Common myeloid progenitor, CD34-positive (primary cell): ENCODE results near the gene RPL39L.

ENCODE experiments used
- CTCF ChIA-PET: fragments of 350-600 bp; sonication (Branson Sonifier 250); formaldehyde crosslinking; loops from one replicate; lab custom pipeline; 2021; ENCODE audit warnings: antibody characterized with exemption; lab: Charles Lee
- POLR2A ChIA-PET: fragments of 350-600 bp; sonication (Branson Sonifier 250); formaldehyde crosslinking; loops from one replicate; lab custom pipeline; 2021; ENCODE audit warnings: antibody characterized with exemption; lab: Charles Lee
- DNase-seq, 3 donors: peaks; one replicate each; pipeline versions ENCODE4 v3.0.0 to v3.0.0-alpha.2; 2013
- H3K27ac ChIP-seq, 2 experiments: 1 replicate in 1 of 2; 2 replicates in 1 of 2; pipeline ENCODE4 v1.7.0; 2013; ENCODE audit warnings: inconsistent platforms in 2 of 2, low read length in 2 of 2, mild to moderate bottlenecking in 2 of 2, low read depth in 1 of 2, moderate library complexity in 1 of 2; ENCODE audit not compliant: severe bottlenecking in 2 of 2, insufficient read depth in 1 of 2, poor library complexity in 1 of 2
- H3K27me3 ChIP-seq, 5 experiments: replicated peaks in 2 of 5; 1 replicate in 3 of 5; 2 replicates in 2 of 5; pipeline versions ENCODE4 v1.6.1 to v1.7.0; 2013; ENCODE audit warnings: low read length in 4 of 5, mild to moderate bottlenecking in 2 of 5, moderate library complexity in 2 of 5, inconsistent platforms in 1 of 5; ENCODE audit not compliant: insufficient read depth in 5 of 5, control insufficient read depth in 4 of 5
- H3K36me3 ChIP-seq, 4 experiments: 1 replicate in 2 of 4; 2 replicates in 2 of 4; pipeline versions ENCODE4 v1.6.1 to v1.7.0; 2013; ENCODE audit warnings: low read length in 3 of 4, control low read depth in 1 of 4, mild to moderate bottlenecking in 1 of 4; ENCODE audit not compliant: control insufficient read depth in 4 of 4, insufficient read depth in 4 of 4
- H3K4me1 ChIP-seq, 4 experiments: 1 replicate in 3 of 4; 2 replicates in 1 of 4; pipeline versions ENCODE4 v1.6.1 to v1.7.1; 2013; ENCODE audit warnings: low read length in 3 of 4, mild to moderate bottlenecking in 3 of 4, control low read depth in 1 of 4, inconsistent platforms in 1 of 4, moderate library complexity in 1 of 4; ENCODE audit not compliant: control insufficient read depth in 4 of 4, insufficient read depth in 4 of 4; ENCODE audit errors: control extremely low read depth in 1 of 4
- H3K4me3 ChIP-seq, 7 experiments: 1 replicate in 4 of 7; 2 replicates in 3 of 7; pipeline versions ENCODE4 v1.5.1 to v1.7.0; 2013; ENCODE audit warnings: mild to moderate bottlenecking in 7 of 7, low read length in 6 of 7, moderate library complexity in 6 of 7, inconsistent platforms in 2 of 7, low read depth in 2 of 7, control low read depth in 1 of 7; ENCODE audit not compliant: insufficient read depth in 4 of 7, control insufficient read depth in 1 of 7; ENCODE audit errors: extremely low read depth in 1 of 7
- H3K9me3 ChIP-seq, 5 experiments: 1 replicate in 4 of 5; 2 replicates in 1 of 5; pipeline versions ENCODE4 v1.6.1 to v1.7.1; 2013; ENCODE audit warnings: low read length in 4 of 5, mild to moderate bottlenecking in 2 of 5, inconsistent platforms in 1 of 5, low read depth in 1 of 5, moderate library complexity in 1 of 5; ENCODE audit not compliant: control insufficient read depth in 4 of 5, insufficient read depth in 2 of 5; ENCODE audit errors: control extremely low read depth in 1 of 5
- WGBS: methylation state at CpG from one replicate; pipeline ENCODE4 v1.1.5; 2013; ENCODE audit not compliant: insufficient coverage; 5-methylcytosine and 5-hydroxymethylcytosine counted together

Gene RPL39L

DNA sequence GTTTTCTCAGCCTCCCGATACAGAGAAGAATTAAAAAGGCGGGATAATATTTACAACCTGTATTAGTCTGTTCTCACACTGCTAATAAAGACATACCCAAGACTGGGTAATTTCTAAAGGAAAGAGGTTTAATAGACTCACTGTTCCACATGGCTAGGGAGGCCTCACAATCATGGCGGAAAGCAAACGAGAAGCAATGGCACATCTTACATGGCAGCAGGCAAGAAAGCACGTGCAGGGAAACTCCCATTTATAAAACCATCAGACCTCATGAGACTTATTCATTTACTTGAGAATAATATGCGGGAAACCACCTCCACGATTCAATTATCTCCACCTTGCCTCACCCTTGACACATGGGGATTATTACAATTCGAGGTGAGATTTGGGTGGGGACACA lies 27.5 kb upstream of the RPL39L start:
- Histone ChIP-seq H3K27ac (no peak overlapping the region), H3K4me3 (no peak overlapping the region), H3K9me3 (no peaks in the 10 kb centered on the region), H3K36me3 (no peaks in the 10 kb centered on the region), H3K27me3 (no peaks in the 10 kb centered on the region), H3K4me1 (peaks cover 0 to 2% (median 0%) of the 10 kb centered on the region in 4 experiments)
- DNase-seq = no peak
- POLR2A ChIA-PET = no interaction called here
- CTCF ChIA-PET = interaction anchor here (0.7 to 6.4 kb wide), 7 partner anchors 17 to 237 kb away, joined by 3 to 110 read pairs (median 4); partner anchors contain the start of gene RPL39L
- 100% methylated on average over 1 of the region's 8 CpGs for WGBS

DNA sequence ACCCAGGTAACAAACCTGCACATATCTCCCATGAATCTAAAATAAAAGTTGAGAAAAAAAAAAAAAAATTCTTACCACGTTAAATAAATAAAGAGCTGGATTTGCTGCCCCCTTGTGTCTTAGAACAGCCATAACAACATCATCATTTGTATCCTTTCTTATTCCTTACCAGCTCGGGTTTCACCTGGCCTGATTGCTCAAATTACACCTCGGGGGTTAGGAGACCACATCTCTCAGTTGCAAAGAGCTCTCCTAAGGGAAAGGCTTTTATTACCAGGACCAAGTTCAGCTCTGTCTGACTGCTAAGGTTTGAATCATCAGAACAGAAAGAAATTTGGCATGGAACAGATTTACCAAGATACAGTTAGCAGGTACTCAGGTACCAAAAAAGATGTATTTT lies 25.8 kb upstream of the RPL39L start:
- peak; percentile 70 to 88 (median 78) for DNase-seq
- no peak overlapping the region for H3K4me3 ChIP-seq
- H3K27me3 ChIP-seq = no peaks in the 10 kb centered on the region
- no peaks in the 10 kb centered on the region for H3K36me3 ChIP-seq
- no peak overlapping the region for H3K27ac ChIP-seq
- POLR2A ChIA-PET = interaction anchor here (0.6 to 1.0 kb wide), 3 partner anchors 14 to 309 kb away, joined by 3 to 4 read pairs (median 4); no protein-coding TSS in a partner anchor
- peaks cover 0 to 2% (median 0%) of the 10 kb centered on the region in 5 experiments for H3K9me3 ChIP-seq
- CTCF ChIA-PET = interaction anchor here (0.7 to 6.4 kb wide), 15 partner anchors 9 to 329 kb away, joined by 3 to 110 read pairs (median 6); partner anchors contain the start of gene RPL39L
- peaks cover 0 to 2% (median 0%) of the 10 kb centered on the region in 4 experiments for H3K4me1 ChIP-seq
- 20% methylated on average over 1 of the region's 3 CpGs for WGBS

DNA sequence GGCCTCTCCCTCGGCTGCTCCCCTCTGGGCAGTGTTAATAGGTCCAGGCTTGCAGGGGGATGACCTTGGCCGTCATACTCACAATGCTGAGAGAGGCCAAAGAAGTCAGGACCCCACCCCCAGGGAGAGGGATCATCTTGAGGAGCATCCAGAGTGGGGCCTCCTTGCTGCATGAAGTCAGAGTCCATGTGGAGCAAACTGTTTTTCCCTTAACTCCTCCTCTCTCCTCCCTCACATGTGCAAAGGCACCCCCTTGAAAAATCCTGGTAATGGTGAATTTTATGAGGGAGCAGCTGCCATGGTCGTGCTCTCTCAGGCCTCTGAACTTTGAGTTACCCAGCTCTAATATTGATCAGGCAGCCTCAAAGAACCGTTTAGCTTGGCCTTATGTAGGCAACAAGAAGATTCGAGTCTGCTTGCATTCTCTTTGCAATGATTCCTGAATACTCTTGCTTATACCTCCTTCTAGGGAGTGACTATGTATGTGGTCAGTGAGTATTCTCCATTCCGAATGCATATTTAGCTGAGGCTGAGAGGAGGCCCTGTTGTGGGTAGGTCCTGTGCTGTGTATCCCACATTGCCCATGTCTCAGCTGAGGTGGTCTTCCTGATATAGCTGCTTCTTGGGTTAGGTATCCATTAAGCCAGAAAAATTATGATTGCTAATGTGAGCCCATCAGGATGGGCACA lies 23.1 kb upstream of the RPL39L start:
- Histone ChIP-seq H3K4me3 (no peak overlapping the region), H3K27ac (no peak overlapping the region), H3K36me3 (no peaks in the 10 kb centered on the region), H3K4me1 (no peaks in the 10 kb centered on the region), H3K27me3 (no peaks in the 10 kb centered on the region), H3K9me3 (peaks cover 0 to 15% (median 3%) of the 10 kb centered on the region in 5 experiments)
- 75% methylated on average over 4 of the region's 6 CpGs for WGBS
- ChIA-PET POLR2A (no interaction called here), CTCF (interaction anchor here (0.9 to 6.4 kb wide), 8 partner anchors 11 to 315 kb away, joined by 3 to 110 read pairs (median 4); partner anchors contain the start of gene RPL39L)
- DNase-seq = no peak

DNA sequence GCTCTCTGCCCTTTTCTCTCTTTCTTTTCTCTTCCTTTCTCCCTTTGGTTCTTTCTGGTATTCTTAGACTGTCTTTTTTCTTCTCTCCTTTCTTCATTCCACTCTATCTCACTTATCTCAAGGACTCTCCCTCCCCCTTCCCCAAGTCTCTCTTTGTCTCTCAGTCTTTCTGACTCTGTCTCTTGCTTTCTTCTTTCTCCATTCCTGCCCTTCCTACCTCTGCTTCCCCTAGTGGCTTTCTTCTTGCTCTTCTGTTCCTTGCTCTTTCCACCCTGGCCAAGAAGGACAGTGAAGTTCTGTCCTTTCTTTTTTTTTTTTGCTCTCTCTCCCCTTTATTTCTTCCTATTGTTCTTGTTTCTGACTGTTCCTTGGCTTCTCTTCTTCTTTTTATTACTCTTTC lies 22.3 kb upstream of the RPL39L start:
- ChIA-PET CTCF (interaction anchor here (0.6 to 2.3 kb wide), 4 partner anchors 11 to 805 kb away, joined by 3 to 10 read pairs (median 6); no protein-coding TSS in a partner anchor), POLR2A (no interaction called here)
- Histone ChIP-seq H3K27ac (no peak overlapping the region), H3K36me3 (no peaks in the 10 kb centered on the region), H3K27me3 (no peaks in the 10 kb centered on the region), H3K4me3 (no peak overlapping the region), H3K4me1 (no peaks in the 10 kb centered on the region), H3K9me3 (peaks cover 0 to 15% (median 3%) of the 10 kb centered on the region in 5 experiments)
- DNase-seq = no peak

DNA sequence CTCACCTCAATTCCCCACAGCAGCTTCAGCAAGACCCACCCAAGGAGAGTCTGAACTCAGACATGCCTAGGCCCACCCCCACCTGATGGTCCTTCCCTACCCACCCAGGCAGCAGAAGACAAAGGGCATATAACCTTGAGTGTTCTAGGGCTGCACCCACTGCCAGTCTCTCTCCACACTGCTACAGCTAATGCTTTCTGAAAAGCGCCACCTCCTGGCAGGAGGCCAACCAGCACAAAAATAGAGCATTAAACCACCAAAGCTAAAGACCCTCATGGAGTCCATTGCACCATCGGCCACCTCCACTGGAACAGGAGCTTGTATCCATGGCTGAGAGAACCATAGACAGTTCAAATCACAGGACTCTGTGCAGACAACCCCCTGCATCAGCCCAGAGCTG lies 11.3 kb upstream of the RPL39L start:
- Histone ChIP-seq H3K9me3 (peaks cover 0 to 5% (median 0%) of the 10 kb centered on the region in 5 experiments), H3K4me3 (no peak overlapping the region), H3K27me3 (no peaks in the 10 kb centered on the region), H3K27ac (no peak overlapping the region), H3K4me1 (no peaks in the 10 kb centered on the region), H3K36me3 (no peaks in the 10 kb centered on the region)
- ChIA-PET CTCF (interaction anchor here (0.6 to 4.1 kb wide), 17 partner anchors 10 to 302 kb away, joined by 3 to 45 read pairs (median 4); partner anchors contain the start of gene RPL39L), POLR2A (interaction anchor here (0.6 kb wide), 1 partner anchor 300 kb away, joined by 3 read pairs; no protein-coding TSS in a partner anchor)
- WGBS = 89% methylated on average over 1 of the region's 2 CpGs
- DNase-seq = peak; percentile 38 to 65 (median 64)

DNA sequence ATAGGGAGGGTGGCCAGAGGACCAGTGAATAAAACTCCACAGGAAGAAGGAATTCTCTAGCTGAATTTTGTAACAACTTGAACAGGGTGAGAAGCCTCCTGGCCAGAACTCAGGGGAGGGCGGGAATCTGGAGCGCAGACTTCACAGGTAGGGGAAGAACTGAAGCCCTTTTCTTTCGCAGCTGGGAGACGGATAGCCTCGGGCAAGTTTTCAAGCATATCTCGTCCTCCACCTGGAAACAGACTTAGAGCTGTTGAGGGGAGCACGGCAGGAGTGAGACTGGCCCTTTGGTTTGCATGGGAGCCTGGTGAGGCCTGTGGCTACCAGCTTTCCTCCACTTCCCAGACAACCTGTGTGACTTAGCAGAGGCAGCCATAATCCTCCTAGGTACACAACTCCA lies 10.9 kb upstream of the RPL39L start:
- Histone ChIP-seq H3K4me3 (no peak overlapping the region), H3K27ac (no peak overlapping the region), H3K27me3 (no peaks in the 10 kb centered on the region), H3K9me3 (peaks cover 0 to 9% (median 4%) of the 10 kb centered on the region in 5 experiments), H3K4me1 (no peaks in the 10 kb centered on the region), H3K36me3 (no peaks in the 10 kb centered on the region)
- no peak for DNase-seq
- 93% methylated on average over 7 of the region's 7 CpGs for WGBS
- ChIA-PET POLR2A (interaction anchor here (0.6 kb wide), 1 partner anchor 300 kb away, joined by 3 read pairs; no protein-coding TSS in a partner anchor), CTCF (interaction anchor here (0.6 to 4.1 kb wide), 16 partner anchors 10 to 301 kb away, joined by 3 to 45 read pairs (median 4); partner anchors contain the start of gene RPL39L)

DNA sequence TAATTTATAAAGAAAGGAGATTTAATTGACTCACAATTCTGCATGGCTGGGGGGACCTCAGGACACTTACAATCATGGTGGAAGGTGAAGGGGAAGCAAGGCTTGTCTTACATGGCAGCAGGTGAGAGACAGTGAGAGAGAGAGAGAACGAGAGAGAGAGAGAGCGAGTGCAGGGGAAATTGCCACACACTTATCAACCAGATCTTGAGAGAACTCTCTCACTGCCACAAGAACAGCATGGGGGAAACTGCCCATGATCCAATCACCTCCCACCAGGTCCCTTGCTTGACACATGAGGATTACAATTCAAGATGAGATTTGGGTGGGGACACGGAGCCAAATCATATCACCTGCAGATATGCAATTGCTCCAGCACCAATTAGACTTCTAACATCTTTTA lies 7.1 kb upstream of the RPL39L start:
- POLR2A ChIA-PET = no interaction called here

More for the DNA sequence above, 7.1 kb upstream of the RPL39L start:
- H3K4me3 ChIP-seq = no peak overlapping the region
- H3K27ac ChIP-seq = no peak overlapping the region
- WGBS = 65% methylated on average over 3 of the region's 3 CpGs
- no peaks in the 10 kb centered on the region for H3K4me1 ChIP-seq
- DNase-seq = no peak
- no peaks in the 10 kb centered on the region for H3K27me3 ChIP-seq
- CTCF ChIA-PET = no interaction called here
- H3K9me3 ChIP-seq = peaks cover 1 to 16% (median 12%) of the 10 kb centered on the region in 5 experiments
- no peaks in the 10 kb centered on the region for H3K36me3 ChIP-seq
